Breast epithelium (tissue), 4 donors: ENCODE results near the gene ANKRD6. TPM values are rescaled to one million over a fixed set of nuclear protein-coding genes. Genes with fewer than 3 reads are reported as not detected.

Experiments used
- DNase-seq, 2 donors: peaks; one replicate each; pipeline ENCODE4 v3.0.0-alpha.2; 2019; ENCODE audit warnings: low spot score in 2 of 2
- H3K27ac ChIP-seq, 2 donors: fragments of 200-600 bp; sonication (generic) in 1 of 2; one replicate each; pipeline ENCODE4 v1.5.1; 2016 to 2019; ENCODE audit warnings: mild to moderate bottlenecking in 1 of 2
- H3K27me3 ChIP-seq, 2 donors: fragments of 200-600 bp; sonication (generic) in 1 of 2; one replicate each; pipeline versions ENCODE4 v1.5.1 to v1.6.0; 2017 to 2019; ENCODE audit warnings: control low read depth in 1 of 2, mild to moderate bottlenecking in 1 of 2
- H3K36me3 ChIP-seq: fragments of 200-600 bp; one replicate; pipeline ENCODE4 v1.5.1; 2019
- H3K4me1 ChIP-seq, 2 donors: fragments of 200-600 bp; sonication (generic); one replicate each; pipeline ENCODE4 v1.5.1; 2016 to 2019; ENCODE audit warnings: control low read depth in 1 of 2
- H3K4me3 ChIP-seq, 3 donors: fragments of 200-600 bp; sonication (generic); 1 replicate in 2 of 3; 2 replicates in 1 of 3; pipeline ENCODE4 v1.5.1; 2016 to 2019; ENCODE audit warnings: mild to moderate bottlenecking in 3 of 3, moderate library complexity in 2 of 3
- H3K9me3 ChIP-seq, 2 donors: fragments of 200-600 bp; sonication (generic) in 1 of 2; one replicate each; pipeline ENCODE4 v1.5.1; 2016 to 2019; ENCODE audit warnings: control low read depth in 1 of 2
- CTCF ChIP-seq, 3 donors: fragments of 450-650 bp; IDR thresholded peaks; one replicate each; pipeline ENCODE4 v1.5.1; 2016 to 2017; ENCODE audit warnings: antibody characterized with exemption in 3 of 3, mild to moderate bottlenecking in 3 of 3, moderate library complexity in 3 of 3
- POLR2A ChIP-seq: fragments of 450-650 bp; IDR thresholded peaks from one replicate; pipeline ENCODE4 v1.6.1; 2016; ENCODE audit warnings: antibody characterized with exemption, mild to moderate bottlenecking, moderate library complexity
- POLR2AphosphoS5 ChIP-seq, 3 donors: sonication (generic); formaldehyde crosslinking; IDR thresholded peaks; one replicate each; pipeline ENCODE4 v1.6.1; 2017; ENCODE audit warnings: antibody characterized with exemption in 3 of 3
- intact Hi-C: fragments of 100-400 bp; cut with DNase I; formaldehyde crosslinking; loops from one replicate; pipeline ENCODE4 v1.15.1; 2023; ENCODE audit warnings: low total_unique reads
- total RNA-seq, 3 donors: library from RNA; depleted of rRNA; stranded (reverse); fragments of >200 nt; gene quantifications; one replicate each; pipeline ENCODE4 v1.1.0, GENCODE V29; 2016

Gene ANKRD6
- total RNA-seq, 3 donors from 2014 or later, result 9.6 to 23.7 (median 18.0) TPM

GRCh38 chr6:89662659-89663223 is 229.8 kb downstream of the ANKRD6 start:
- no peak for DNase-seq
- intact Hi-C loops, result no loop called here

GRCh38 chr6:89667872-89668556 is 235.1 kb downstream of the ANKRD6 start:
- Histone ChIP-seq H3K27me3 (no peaks in the 10 kb centered on the region), H3K9me3 (no peaks in the 10 kb centered on the region), H3K36me3 (no peaks in the 10 kb centered on the region), H3K4me1 (no peaks in the 10 kb centered on the region), H3K27ac (no peak overlapping the region), H3K4me3 (no peak overlapping the region)
- intact Hi-C loops, result no loop called here
- TF ChIP-seq CTCF (IDR thresholded peaks at IDR 0.05) (no peak), POLR2A (no peak), POLR2AphosphoS5 (IDR thresholded peaks at IDR 0.05) (no peak)
- DNase-seq, result no peak

More at GRCh38 chr6:89662659-89663223, 229.8 kb downstream of the ANKRD6 start:
- no peaks in the 10 kb centered on the region for H3K36me3 ChIP-seq
- no peaks in the 10 kb centered on the region for H3K27me3 ChIP-seq
- TF ChIP-seq CTCF (IDR thresholded peaks at IDR 0.05), result no peak
- TF ChIP-seq POLR2AphosphoS5 (IDR thresholded peaks at IDR 0.05), result no peak
- no peak for TF ChIP-seq POLR2A
- H3K4me3 ChIP-seq, result no peak overlapping the region
- no peaks in the 10 kb centered on the region for H3K9me3 ChIP-seq
- no peak overlapping the region for H3K27ac ChIP-seq
- H3K4me1 ChIP-seq, result no peaks in the 10 kb centered on the region

GRCh38 chr6:89669002-89669401 is 236.1 kb downstream of the ANKRD6 start:
- H3K27ac ChIP-seq, result no peak overlapping the region
- no peaks in the 10 kb centered on the region for H3K4me1 ChIP-seq
- intact Hi-C loops, result no loop called here
- no peaks in the 10 kb centered on the region for H3K9me3 ChIP-seq
- no peak overlapping the region for H3K4me3 ChIP-seq
- no peaks in the 10 kb centered on the region for H3K27me3 ChIP-seq
- no peaks in the 10 kb centered on the region for H3K36me3 ChIP-seq
- TF ChIP-seq CTCF (IDR thresholded peaks at IDR 0.05), result no peak
- no peak for TF ChIP-seq POLR2A
- TF ChIP-seq POLR2AphosphoS5 (IDR thresholded peaks at IDR 0.05), result no peak
- DNase-seq, result no peak

- Histone ChIP-seq H3K27me3 (no peaks in the 10 kb centered on the region), H3K27ac (no peak overlapping the region), H3K9me3 (no peaks in the 10 kb centered on the region), H3K4me1 (no peaks in the 10 kb centered on the region), H3K4me3 (no peak overlapping the region), H3K36me3 (no peaks in the 10 kb centered on the region)
- DNase-seq, result no peak
- intact Hi-C loops, result no loop called here
- no peak for TF ChIP-seq POLR2AphosphoS5 (IDR thresholded peaks at IDR 0.05)
These were observed 238.1 kb downstream of the ANKRD6 start for GRCh38 chr6:89670935-89671565.

GRCh38 chr6:89675949-89676748 is 243.2 kb downstream of the ANKRD6 start:
- no peak overlapping the region for H3K27ac ChIP-seq
- no peaks in the 10 kb centered on the region for H3K9me3 ChIP-seq
- intact Hi-C loops, result no loop called here
- no peaks in the 10 kb centered on the region for H3K4me1 ChIP-seq
- no peak overlapping the region for H3K4me3 ChIP-seq
- DNase-seq, result no peak
- H3K27me3 ChIP-seq, result no peaks in the 10 kb centered on the region
- no peaks in the 10 kb centered on the region for H3K36me3 ChIP-seq
- TF ChIP-seq CTCF (IDR thresholded peaks at IDR 0.05), result no peak
- no peak for TF ChIP-seq POLR2A
- TF ChIP-seq POLR2AphosphoS5 (IDR thresholded peaks at IDR 0.05), result no peak
